ENCODE results near the gene NVL. TPM values are rescaled to one million over a fixed set of nuclear protein-coding genes. Genes with fewer than 3 reads are reported as not detected.
"Not testable (repeated sequence)": the region's sequence is repeated elsewhere in the genome, so short reads cannot be mapped to it uniquely, and the experiment has no call there.

Gene NVL
- total and polyA plus RNA-seq, 2 of the 4 experiments (the other 2 are of a cell fraction), result 16.5 to 18.4 TPM

- H2BK120ac ChIP-seq (ENCODE audit: low read depth, low read length); H3K36me3 ChIP-seq (ENCODE audit: control insufficient read depth, insufficient read depth, low read length); H3K4me3 ChIP-seq (ENCODE audit: insufficient read depth, low read depth, low read length); H3K4ac ChIP-seq (ENCODE audit: low read depth, low read length); H4K5ac ChIP-seq (ENCODE audit: low read depth, low read length); H3K4me1 ChIP-seq (ENCODE audit: control insufficient read depth, insufficient read depth, low read length); H3K9ac ChIP-seq (ENCODE audit: low read depth, low read length); POLR2A ChIA-PET (ENCODE audit: unreplicated experiment); H2BK15ac ChIP-seq (ENCODE audit: low read depth, low read length); DNase-seq; dilution Hi-C loops (cut with HindIII; ENCODE audit: low sequenced_read_pairs, unreplicated experiment); H3K9me3 ChIP-seq (ENCODE audit: control insufficient read depth, insufficient read depth, low read length); H3K23ac ChIP-seq (ENCODE audit: low read depth, low read length); H4K8ac ChIP-seq (ENCODE audit: low read depth in 2 of 2, low read length in 2 of 2); H3K14ac ChIP-seq (replicated peaks; ENCODE audit: low read depth, low read length); H2AK9ac ChIP-seq (replicated peaks; ENCODE audit: low read depth, low read length, poor library complexity); H2BK20ac ChIP-seq (ENCODE audit: low read depth, low read length); H3K27ac ChIP-seq (ENCODE audit: insufficient read depth, low read length); H2BK5ac ChIP-seq (ENCODE audit: low read depth, low read length, poor library complexity, severe bottlenecking); CTCF ChIA-PET; BruUV-seq (replicated peaks); H2AFZ ChIP-seq (replicated peaks; ENCODE audit: low read length, poor library complexity); H3K27me3 ChIP-seq (ENCODE audit: control insufficient read depth, insufficient read depth, low read length); H3K56ac ChIP-seq (ENCODE audit: extremely low read depth, insufficient read depth, low read length); H3K9me1 ChIP-seq (ENCODE audit: insufficient read depth, low read length); H3K18ac ChIP-seq (ENCODE audit: low read depth, low read length); H3K79me1 ChIP-seq (ENCODE audit: low read depth in 1 of 2, low read length in 2 of 2); H4K20me1 ChIP-seq (ENCODE audit: insufficient read depth, low read length); H3K4me2 ChIP-seq (ENCODE audit: low read depth, low read length); ATAC-seq (ENCODE audit: low read depth); H4K91ac ChIP-seq (ENCODE audit: insufficient read depth, low read depth, low read length); in situ Hi-C loops (cut with MboI; ENCODE audit: low sequenced_read_pairs); intact Hi-C loops (cut with micrococcal nuclease); H2AK5ac ChIP-seq (ENCODE audit: low read depth, low read length): not testable (repeated sequence)
- whole genome bisulfite sequencing, 2 experiments (ENCODE audit: extremely low coverage in 2 of 2, insufficient read length in 1 of 2), result 91% methylated on average over 20 of the region's 49 CpGs; no CpG with 5 or more reads in 1 of the 2 experiments
Measured at GRCh38 chr1:224352436-224353085, 22.6 kb upstream of the NVL start.

- H3K4me2 ChIP-seq (ENCODE audit: low read depth, low read length); H3K4me3 ChIP-seq (ENCODE audit: insufficient read depth, low read depth, low read length); DNase-seq; ATAC-seq (ENCODE audit: low read depth); H3K23ac ChIP-seq (ENCODE audit: low read depth, low read length); H2AFZ ChIP-seq (replicated peaks; ENCODE audit: low read length, poor library complexity); H3K36me3 ChIP-seq (ENCODE audit: control insufficient read depth, insufficient read depth, low read length); CTCF ChIA-PET; H4K5ac ChIP-seq (ENCODE audit: low read depth, low read length); H3K14ac ChIP-seq (replicated peaks; ENCODE audit: low read depth, low read length); BruUV-seq (replicated peaks); dilution Hi-C loops (cut with HindIII; ENCODE audit: low sequenced_read_pairs, unreplicated experiment); H3K18ac ChIP-seq (ENCODE audit: low read depth, low read length); H3K27ac ChIP-seq (ENCODE audit: insufficient read depth, low read length); H3K79me1 ChIP-seq (ENCODE audit: low read depth in 1 of 2, low read length in 2 of 2); H2AK5ac ChIP-seq (ENCODE audit: low read depth, low read length); H3K9me3 ChIP-seq (ENCODE audit: control insufficient read depth, insufficient read depth, low read length); H3K4ac ChIP-seq (ENCODE audit: low read depth, low read length); H4K91ac ChIP-seq (ENCODE audit: insufficient read depth, low read depth, low read length); H4K20me1 ChIP-seq (ENCODE audit: insufficient read depth, low read length); in situ Hi-C loops (cut with MboI; ENCODE audit: low sequenced_read_pairs); intact Hi-C loops (cut with micrococcal nuclease); H2BK15ac ChIP-seq (ENCODE audit: low read depth, low read length); H4K8ac ChIP-seq (ENCODE audit: low read depth in 2 of 2, low read length in 2 of 2); H2AK9ac ChIP-seq (replicated peaks; ENCODE audit: low read depth, low read length, poor library complexity); H3K4me1 ChIP-seq (ENCODE audit: control insufficient read depth, insufficient read depth, low read length); H2BK5ac ChIP-seq (ENCODE audit: low read depth, low read length, poor library complexity, severe bottlenecking); H3K27me3 ChIP-seq (ENCODE audit: control insufficient read depth, insufficient read depth, low read length); H3K56ac ChIP-seq (ENCODE audit: extremely low read depth, insufficient read depth, low read length); H2BK20ac ChIP-seq (ENCODE audit: low read depth, low read length); H3K9me1 ChIP-seq (ENCODE audit: insufficient read depth, low read length); H3K9ac ChIP-seq (ENCODE audit: low read depth, low read length); POLR2A ChIA-PET (ENCODE audit: unreplicated experiment); H2BK120ac ChIP-seq (ENCODE audit: low read depth, low read length): not testable (repeated sequence)
- 100% methylated on average over 2 of the region's 30 CpGs; no CpG with 5 or more reads in 1 of the 2 experiments for WGBS, 2 experiments (ENCODE audit: extremely low coverage in 2 of 2, insufficient read length in 1 of 2)
Measured at GRCh38 chr1:224349716-224350115, 19.7 kb upstream of the NVL start.

Measured in IMR-90 (cell line).